GM12878 (cell line): ENCODE results near the gene FAM170B. TPM values are rescaled to one million over a fixed set of nuclear protein-coding genes. Genes with fewer than 3 reads are reported as not detected.

Source experiments
- ATAC-seq: fragments of 200-7000 bp; cut with Tn5 transposase; 3 replicates; pipeline ENCODE4 v1.9.1; 2020; ENCODE audit warnings: mild to moderate bottlenecking, moderate library complexity
- BruUV-seq: library from RNA; stranded (reverse); fragments of 400-500 nt; replicated peaks from 2 replicates; lab custom pipeline; 2021; lab: Mats Ljungman, UMichigan
- CTCF ChIA-PET: fragments of 300-600 bp; sonication (Branson Sonifier 250); formaldehyde crosslinking; extraction: SDS; loops from one replicate; lab custom pipeline; 2021; ENCODE audit warnings: inconsistent platforms; lab: Yijun Ruan, JAX
- POLR2A ChIA-PET: fragments of 350-600 bp; formaldehyde crosslinking; extraction: SDS; loops from one replicate; lab custom pipeline; 2021; ENCODE audit warnings: inconsistent platforms; lab: Charles Lee
- RAD21 ChIA-PET: fragments of 300-600 bp; sonication (Branson Sonifier 250); formaldehyde crosslinking; loops from one replicate; lab custom pipeline; 2023; ENCODE audit warnings: antibody characterized with exemption; ENCODE audit not compliant: unreplicated experiment; lab: Charles Lee
- SMC1A ChIA-PET: fragments of 300-600 bp; sonication (Branson Sonifier 250); formaldehyde crosslinking; loops from one replicate; lab custom pipeline; 2023; ENCODE audit not compliant: unreplicated experiment, uncharacterized antibody; lab: Charles Lee
- DNase-seq: peaks from one replicate; pipeline ENCODE4 v3.0.0-alpha.2; 2011; ENCODE audit warnings: low read depth, low spot score
- FAIRE-seq: peaks from 3 replicates; lab custom pipeline; 2011; peaks lifted over from hg19 to GRCh38; lab: Jason Lieb, UNC
- H2AFZ ChIP-seq: 2 replicates; pipeline ENCODE4 v1.6.0; 2011; ENCODE audit warnings: low read depth, low read length, control low read depth; ENCODE audit not compliant: control insufficient read depth
- H3K27ac ChIP-seq: 2 replicates; pipeline ENCODE4 v1.5.1; 2011; ENCODE audit warnings: control low read depth; ENCODE audit not compliant: control insufficient read depth, insufficient read depth
- H3K27me3 ChIP-seq, 2 experiments: replicated peaks in 1 of 2; 2 replicates each; pipeline versions ENCODE4 v1.6.0 to v1.6.1; 2011; ENCODE audit warnings: low read length in 1 of 2; ENCODE audit not compliant: control insufficient read depth in 2 of 2, insufficient read depth in 2 of 2
- H3K36me3 ChIP-seq, 2 experiments: 2 replicates each; pipeline ENCODE4 v1.5.1; 2011; ENCODE audit warnings: low read length in 1 of 2; ENCODE audit not compliant: control insufficient read depth in 2 of 2, insufficient read depth in 2 of 2
- H3K4me1 ChIP-seq: 2 replicates; pipeline ENCODE4 v1.6.1; 2011; ENCODE audit warnings: mild to moderate bottlenecking, low read length, moderate library complexity, mixed read lengths; ENCODE audit not compliant: control insufficient read depth, insufficient read depth
- H3K4me2 ChIP-seq: 2 replicates; pipeline ENCODE4 v1.6.0; 2011; ENCODE audit warnings: control low read depth; ENCODE audit not compliant: control insufficient read depth, insufficient read depth
- H3K4me3 ChIP-seq: fragments of 200-600 bp; sonication (generic); 2 replicates; pipeline ENCODE4 v1.5.1; 2016
- H3K79me2 ChIP-seq: 2 replicates; pipeline ENCODE4 v1.6.0; 2011; ENCODE audit warnings: low read length; ENCODE audit not compliant: control insufficient read depth, insufficient read depth
- H3K9ac ChIP-seq: 2 replicates; pipeline ENCODE4 v1.8.0; 2011; ENCODE audit warnings: low read length, control low read depth, mixed read lengths; ENCODE audit not compliant: control insufficient read depth, insufficient read depth
- H3K9me3 ChIP-seq: replicated peaks from 3 replicates; pipeline ENCODE4 v1.5.1; 2011; ENCODE audit warnings: mild to moderate bottlenecking, low read length; ENCODE audit not compliant: control insufficient read depth, insufficient read depth
- H4K20me1 ChIP-seq: 2 replicates; pipeline ENCODE4 v1.6.0; 2011; ENCODE audit not compliant: control insufficient read depth, insufficient read depth
- ATF3 ChIP-seq: IDR thresholded peaks from 2 replicates; pipeline ENCODE4 v1.6.1; 2011; ENCODE audit warnings: low read depth, mild to moderate bottlenecking, low read length, moderate library complexity, borderline replicate concordance; ENCODE audit errors: extremely low read depth
- BHLHE40 ChIP-seq, 2 experiments: fragments of 450-650 bp in 1 of 2; IDR thresholded peaks; 2 replicates each; pipeline ENCODE4 v1.6.1; 2011 to 2017; ENCODE audit warnings: low read depth in 2 of 2, borderline replicate concordance in 1 of 2, improper control_type of control experiment in 1 of 2, low read length in 1 of 2, mild to moderate bottlenecking in 1 of 2
- BRCA1 ChIP-seq: IDR thresholded peaks from 2 replicates; pipeline ENCODE4 v1.6.1; 2011; ENCODE audit warnings: low read depth, low read length, improper control_type of control experiment
- FOS ChIP-seq: IDR thresholded peaks from 3 replicates; pipeline ENCODE4 v1.6.1; 2011; ENCODE audit warnings: borderline replicate concordance; ENCODE audit not compliant: insufficient read length; ENCODE audit errors: extremely low read depth
- HDAC6 ChIP-seq: fragments of 200-600 bp; sonication (generic); IDR thresholded peaks from one replicate; pipeline ENCODE4 v1.8.0; 2017; ENCODE audit warnings: antibody characterized with exemption; ENCODE audit not compliant: unreplicated experiment
- MTA3 ChIP-seq: IDR thresholded peaks from 2 replicates; pipeline ENCODE4 v1.6.1; 2012; ENCODE audit warnings: low read length, inconsistent platforms, borderline replicate concordance
- PAX5 ChIP-seq: IDR thresholded peaks from 2 replicates; pipeline ENCODE4 v1.6.1; 2011; ENCODE audit warnings: low read depth, low read length, borderline replicate concordance
- WGBS: methylation state at CpG from one replicate; pipeline ENCODE4 v1.1.6; 2016; ENCODE audit warnings: low lambda C conversion rate; ENCODE audit not compliant: insufficient replicate concordance, insufficient coverage; ENCODE audit errors: missing lambda C conversion rate; 5-methylcytosine and 5-hydroxymethylcytosine counted together
- in situ Hi-C: fragments of 300-500 bp; cut with MboI; formaldehyde crosslinking; loops from 9 replicates; pipeline ENCODE4 v1.14.3; 2018; ENCODE audit warnings: mixed read lengths
- intact Hi-C: fragments of 100-400 bp; cut with micrococcal nuclease; formaldehyde crosslinking; loops from one replicate; pipeline ENCODE4 v1.14.2; 2022; ENCODE audit not compliant: unreplicated experiment
- polyA plus RNA-seq, 11 experiments: library from polyadenylated mRNA; depleted of rRNA in 4 of 11; unstranded in 6 of 11; stranded (reverse) in 5 of 11; fragments of >200 nt; fragmentation: Nextera tagmentation in 4 of 11; fragmentation: Illumina TruSeq in 1 of 11; extraction: Ambion mirVana in 4 of 11; extraction: Trizol in 1 of 11; gene quantifications; 1 replicate in 1 of 11; 2 replicates in 10 of 11; pipeline versions ENCODE4 v1.2.1 to v1.2.3, GENCODE V29; 2011 to 2016; ENCODE audit warnings: inconsistent platforms in 2 of 11, missing spikeins in 2 of 11, low read depth in 1 of 11
- total RNA-seq, 4 experiments: library from RNA; depleted of rRNA in 3 of 4; stranded (reverse); fragments of >200 nt in 3 of 4; fragmentation: Illumina TruSeq in 1 of 4; extraction: Trizol in 1 of 4; gene quantifications; 2 replicates each; pipeline versions ENCODE4 v1.2.1 to v1.2.3, GENCODE V29; 2013 to 2021

FAM170B gene
- total and polyA plus RNA-seq, 10 of the 15 experiments (the other 5 are each of a cell fraction or from before 2014, with no cell fraction given), result not detected

- intact Hi-C loops, result no loop called here
- Histone ChIP-seq H3K79me2 (no peaks in the 10 kb centered on the region), H2AFZ (no peak overlapping the region), H3K27me3 (peaks cover 5 to 8% of the 10 kb centered on the region in 2 experiments), H3K9me3 (no peaks in the 10 kb centered on the region), H3K27ac (no peak overlapping the region), H4K20me1 (no peaks in the 10 kb centered on the region), H3K4me1 (no peaks in the 10 kb centered on the region), H3K36me3 (no peaks in the 10 kb centered on the region), H3K4me3 (no peak overlapping the region), H3K4me2 (no peak overlapping the region), H3K9ac (no peak overlapping the region)
- CTCF ChIA-PET, result no interaction called here
- POLR2A ChIA-PET, result no interaction called here
- FAIRE-seq, result no peak
- RAD21 ChIA-PET, result interaction anchor here (1.7 kb wide), 1 partner anchor 52 kb away, joined by 4 read pairs; no protein-coding TSS in a partner anchor
- in situ Hi-C loops, result no loop called here
- WGBS, result 15% methylated on average over 3 of the region's 3 CpGs
- no peak for TF ChIP-seq BHLHE40 (IDR thresholded peaks at IDR 0.05; ENCODE audit: borderline replicate concordance in 1 of 2, low read depth in 2 of 2, low read length in 1 of 2)
- TF ChIP-seq ATF3, result no peak
- SMC1A ChIA-PET, result interaction anchor here (0.6 to 1.3 kb wide), 2 partner anchors 8 to 43 kb away, joined by 3 to 5 read pairs; no protein-coding TSS in a partner anchor
- DNase-seq, result no peak
- ATAC-seq, result no peak
- no TSS peak for BruUV-seq
These were observed 12.9 kb downstream of the FAM170B start for GRCh38 chr10:49120911-49121310.

GRCh38 chr10:49119746-49120145 lies 14.1 kb downstream of the FAM170B start:
- no peak overlapping the region for H2AFZ ChIP-seq
- no TSS peak for BruUV-seq
- no peak overlapping the region for H3K27ac ChIP-seq
- no peak for TF ChIP-seq FOS
- no peak for TF ChIP-seq HDAC6
- no peak for TF ChIP-seq BRCA1
- no peak for TF ChIP-seq PAX5
- TF ChIP-seq MTA3, result no peak
- H3K27me3 ChIP-seq, result peaks cover 5 to 14% of the 10 kb centered on the region in 2 experiments
- ChIA-PET SMC1A (interaction anchor here (1.3 kb wide), 1 partner anchor 9 kb away, joined by 5 read pairs; no protein-coding TSS in a partner anchor), POLR2A (no interaction called here), RAD21 (interaction anchor here (1.7 kb wide), 1 partner anchor 54 kb away, joined by 4 read pairs; no protein-coding TSS in a partner anchor), CTCF (interaction anchor here (1.0 kb wide), 1 partner anchor 15 kb away, joined by 3 read pairs; no protein-coding TSS in a partner anchor)
- ATAC-seq, result no peak
- no peak overlapping the region for H3K4me2 ChIP-seq
- H3K79me2 ChIP-seq, result no peaks in the 10 kb centered on the region
- H3K36me3 ChIP-seq, result no peaks in the 10 kb centered on the region
- no peak overlapping the region for H3K9ac ChIP-seq
- no peak overlapping the region for H3K4me3 ChIP-seq
- H3K9me3 ChIP-seq, result no peaks in the 10 kb centered on the region
- intact Hi-C loops (no loop called here), in situ Hi-C loops (no loop called here)
- DNase-seq, result no peak
- WGBS, result 0% methylated on average over 3 of the region's 3 CpGs
- no peaks in the 10 kb centered on the region for H3K4me1 ChIP-seq
- FAIRE-seq, result no peak
- no peaks in the 10 kb centered on the region for H4K20me1 ChIP-seq
